Body of pancreas (tissue), 4 donors: ENCODE results near the gene SLC9A9.

ENCODE experiments used
- CTCF ChIP-seq, 7 experiments: fragments of 450-650 bp in 4 of 7; fragments of 200-600 bp in 3 of 7; sonication (generic) in 3 of 7; IDR thresholded peaks; one replicate each; pipeline ENCODE4 v1.5.1; 2016 to 2019; ENCODE audit warnings: antibody characterized with exemption in 7 of 7
- POLR2A ChIP-seq, 3 donors: fragments of 450-650 bp; IDR thresholded peaks; one replicate each; pipeline ENCODE4 v1.6.1; 2016; ENCODE audit warnings: antibody characterized with exemption in 3 of 3, mild to moderate bottlenecking in 2 of 3

- TF ChIP-seq POLR2A (IDR thresholded peaks at IDR 0.05) (no peak), CTCF (IDR thresholded peaks at IDR 0.05) (no peak)
These were observed 170.8 kb downstream of the SLC9A9 start for GRCh38 chr3:143677430-143677829.
